Activated CD4-positive, alpha-beta T cell treated with anti-CD3 and anti-CD28 coated beads, Interleukin-2, amount 50 U/mL, for 1 hour (primary cell): Measurements from ENCODE around the gene GAR1.
"Not testable (repeated sequence)": the region's sequence is repeated elsewhere in the genome, so short reads cannot be mapped to it uniquely, and the experiment has no call there.

Source experiments
- DNase-seq: peaks from one replicate; pipeline ENCODE4 v3.0.0-alpha.2; 2020

GAR1 gene

DNA sequence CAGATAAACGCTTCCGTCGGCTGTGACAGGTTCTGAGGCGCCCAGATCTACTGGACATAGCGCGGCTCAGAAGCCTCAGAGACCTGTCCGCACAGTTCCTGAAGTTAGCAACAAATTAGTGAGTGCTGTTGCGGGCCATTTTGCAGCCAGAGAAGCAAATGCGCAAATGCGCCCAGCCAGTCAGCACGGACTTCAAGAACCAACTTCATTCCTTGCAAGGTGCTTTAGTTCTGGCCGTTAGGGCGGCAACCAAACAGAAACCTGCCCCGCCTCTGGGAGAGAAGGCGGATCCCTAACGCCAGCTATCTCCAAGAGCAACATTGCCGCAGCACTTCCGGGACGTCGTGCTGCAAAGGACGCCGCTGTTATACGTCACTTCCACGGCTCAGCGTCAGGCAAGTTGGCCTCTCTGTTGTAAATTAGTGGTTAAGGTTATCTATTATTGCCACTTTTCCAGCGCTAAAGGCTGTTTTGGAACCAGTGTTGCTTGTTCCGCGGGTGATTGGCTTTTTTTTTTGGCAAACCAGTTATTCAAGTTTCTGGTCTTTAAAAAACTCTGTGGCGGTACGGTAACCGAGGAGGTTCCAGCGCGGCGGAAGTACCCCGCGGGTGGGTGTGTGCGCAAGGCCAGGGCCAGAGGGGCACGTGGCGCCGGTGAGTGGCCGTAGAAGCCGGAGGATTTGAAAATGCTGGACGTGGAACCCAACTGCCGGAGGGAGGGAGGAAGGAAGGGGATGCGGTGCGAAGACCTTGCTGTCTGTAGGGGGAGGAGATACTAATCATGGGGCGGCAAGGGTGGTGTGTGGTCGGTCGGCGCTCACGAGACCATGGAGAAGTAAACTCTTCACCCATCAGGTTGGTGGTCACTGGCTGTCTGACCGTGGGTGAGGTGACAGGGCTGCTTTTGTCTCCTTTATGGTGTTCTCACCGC, at the start of gene GAR1:
GAR1 (plus strand) TSS at position 612 of the 931 bp plus-strand sequence. CDS start 403 bp downstream, outside the sequence.
- DNase-seq = peak; percentile 81

DNA sequence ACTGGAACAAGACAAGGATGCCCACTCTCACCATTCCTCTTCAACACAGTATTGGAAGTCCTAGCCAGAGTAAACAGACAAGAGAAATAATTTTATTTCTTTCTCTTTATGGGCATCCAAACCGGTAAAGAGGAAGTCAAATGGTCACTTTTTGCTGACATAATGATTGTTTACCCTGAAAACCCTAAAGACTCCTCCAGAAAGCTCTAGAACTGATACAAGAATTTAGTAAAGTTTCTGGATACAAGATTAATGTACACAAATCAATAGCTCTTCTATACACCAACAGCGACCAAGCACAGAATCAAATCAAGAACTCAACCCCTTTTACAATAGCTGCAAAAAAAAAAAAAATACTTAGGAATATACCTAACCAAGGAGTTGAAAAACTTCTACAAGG, 33.5 kb upstream of the GAR1 start:
- not testable (repeated sequence) for DNase-seq

DNA sequence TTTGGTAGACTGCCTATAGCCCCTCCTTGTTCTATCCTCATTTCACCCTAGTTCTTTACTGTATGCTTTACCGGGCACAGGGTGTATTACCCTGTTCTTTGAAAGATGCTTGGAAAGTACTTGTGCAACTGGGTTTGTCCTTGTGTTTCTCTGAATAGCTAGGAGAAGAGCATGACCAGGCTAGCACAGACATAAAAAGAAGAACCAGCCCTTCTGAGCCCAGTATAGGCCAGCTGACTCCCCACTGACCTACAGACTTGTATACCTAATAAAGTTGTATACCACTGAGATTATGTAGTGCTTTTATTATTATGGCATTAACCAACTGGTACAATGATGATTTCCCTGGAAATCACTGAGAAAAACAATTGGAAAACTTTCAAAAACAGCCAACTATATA, 28.7 kb upstream of the GAR1 start:
- DNase-seq = no peak

- DNase-seq = no peak
Measured at GRCh38 chr4:109787807-109788206, 27.8 kb upstream of the GAR1 start.

GRCh38 chr4:109795059-109795458, 20.5 kb upstream of the GAR1 start:
- DNase-seq = no peak

GRCh38 chr4:109798866-109799265, 16.7 kb upstream of the GAR1 start:
- DNase-seq = no peak

DNA sequence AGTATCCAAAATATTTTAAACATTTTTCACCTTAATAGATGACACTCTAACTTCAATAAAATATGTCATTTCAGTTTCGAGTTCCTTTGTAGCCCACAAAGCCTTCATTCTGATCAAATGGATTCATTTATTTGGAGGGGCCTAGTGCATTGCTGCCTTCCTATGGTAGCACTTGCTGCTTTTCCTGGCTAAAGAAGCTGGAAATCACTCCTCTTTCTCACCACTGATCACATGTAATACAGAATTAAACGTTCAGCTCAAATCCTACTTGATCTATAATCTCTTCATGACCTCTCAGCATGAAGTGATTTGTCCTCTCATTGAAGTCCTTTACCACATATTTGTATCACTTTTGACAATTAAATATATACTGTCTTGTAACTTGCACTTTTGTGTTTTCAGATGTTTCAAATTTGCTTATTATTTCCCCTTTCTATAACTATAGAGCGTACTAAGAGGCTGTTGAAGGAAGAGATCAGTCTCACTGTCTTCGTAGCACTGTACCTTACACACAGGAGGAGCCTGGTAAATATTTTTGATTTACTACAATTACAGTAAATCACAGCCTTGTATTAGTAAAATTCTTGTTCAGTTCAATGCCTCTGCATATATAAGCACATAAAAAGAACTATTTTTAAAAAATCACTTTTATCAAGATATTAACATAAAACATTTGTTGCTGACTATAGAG, 14.3 kb upstream of the GAR1 start:
- DNase-seq = no peak

DNA sequence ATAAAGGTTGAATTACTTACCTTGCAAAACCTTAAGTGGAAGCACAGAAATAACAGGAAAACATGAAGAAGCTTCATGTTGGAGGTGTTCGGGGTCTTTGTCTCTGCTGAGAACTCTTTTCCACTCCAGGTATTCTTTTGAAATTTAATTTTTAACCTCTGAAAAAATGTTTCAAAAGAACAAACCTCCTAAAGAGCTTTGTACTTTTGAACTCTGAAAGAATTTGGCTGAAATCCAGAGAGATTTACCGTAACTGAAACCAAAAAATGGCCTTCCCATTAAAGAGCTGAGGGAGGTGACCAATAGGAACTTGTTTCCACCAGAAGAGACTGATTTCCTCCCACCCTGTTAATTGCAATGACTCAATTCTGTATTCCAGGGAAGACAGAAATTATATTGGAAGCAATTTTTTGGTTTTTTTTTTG, 13.7 kb upstream of the GAR1 start, which contains the start of gene CFI:
CFI (minus strand) TSS at position 105 of the 425 bp plus-strand sequence; CDS start at position 77, 28 bp downstream.
- DNase-seq = no peak

DNA sequence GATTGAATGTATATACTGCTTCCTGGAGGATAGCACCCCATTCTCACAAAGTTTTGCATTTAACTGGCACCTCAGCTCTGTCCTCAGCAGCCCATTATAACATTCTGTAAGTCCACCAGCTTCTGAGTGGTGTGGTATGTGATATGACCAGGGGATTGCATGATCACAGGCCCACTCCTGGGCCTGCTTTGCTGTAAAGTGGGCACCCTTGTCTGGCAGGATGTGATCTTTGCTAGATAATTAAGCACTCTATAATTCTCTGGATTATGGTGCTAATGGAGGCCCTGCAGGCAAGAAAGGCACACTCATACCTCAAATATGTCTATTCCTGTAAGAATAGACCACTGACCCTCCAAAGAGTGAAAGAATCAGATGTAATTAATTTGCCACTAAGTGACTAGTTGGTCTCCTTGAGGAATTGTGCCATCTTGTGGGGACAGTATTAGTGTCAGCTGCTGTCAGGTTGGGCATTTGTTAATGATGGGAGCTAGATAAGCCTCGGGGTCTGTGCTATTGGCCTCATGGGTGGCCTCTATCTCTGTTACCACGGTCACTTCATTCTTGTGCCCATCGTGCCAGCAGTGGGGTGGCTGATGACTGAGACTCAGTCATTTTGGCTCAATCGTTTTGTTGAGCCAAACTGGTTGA, 11.5 kb upstream of the GAR1 start:
- no peak for DNase-seq

DNA sequence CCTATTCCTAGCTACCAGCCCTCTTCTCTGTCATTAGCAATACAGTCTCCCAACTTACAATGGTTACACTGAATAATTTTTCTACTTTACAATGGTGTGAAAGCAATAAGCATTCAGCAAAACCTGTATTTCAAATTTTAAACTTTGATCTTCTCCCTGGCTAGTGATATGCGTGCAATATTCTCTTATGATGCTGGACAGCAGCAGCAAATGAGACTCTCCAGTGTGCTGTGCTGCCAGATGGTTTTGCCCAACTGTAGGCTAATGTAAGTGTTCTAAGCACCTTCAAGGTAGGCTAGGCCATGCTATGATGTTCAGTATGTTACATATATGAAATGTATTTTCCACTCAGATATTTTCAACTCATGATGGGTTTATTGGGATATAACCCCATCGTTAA, 5.9 kb upstream of the GAR1 start:
- DNase-seq = no peak

DNA sequence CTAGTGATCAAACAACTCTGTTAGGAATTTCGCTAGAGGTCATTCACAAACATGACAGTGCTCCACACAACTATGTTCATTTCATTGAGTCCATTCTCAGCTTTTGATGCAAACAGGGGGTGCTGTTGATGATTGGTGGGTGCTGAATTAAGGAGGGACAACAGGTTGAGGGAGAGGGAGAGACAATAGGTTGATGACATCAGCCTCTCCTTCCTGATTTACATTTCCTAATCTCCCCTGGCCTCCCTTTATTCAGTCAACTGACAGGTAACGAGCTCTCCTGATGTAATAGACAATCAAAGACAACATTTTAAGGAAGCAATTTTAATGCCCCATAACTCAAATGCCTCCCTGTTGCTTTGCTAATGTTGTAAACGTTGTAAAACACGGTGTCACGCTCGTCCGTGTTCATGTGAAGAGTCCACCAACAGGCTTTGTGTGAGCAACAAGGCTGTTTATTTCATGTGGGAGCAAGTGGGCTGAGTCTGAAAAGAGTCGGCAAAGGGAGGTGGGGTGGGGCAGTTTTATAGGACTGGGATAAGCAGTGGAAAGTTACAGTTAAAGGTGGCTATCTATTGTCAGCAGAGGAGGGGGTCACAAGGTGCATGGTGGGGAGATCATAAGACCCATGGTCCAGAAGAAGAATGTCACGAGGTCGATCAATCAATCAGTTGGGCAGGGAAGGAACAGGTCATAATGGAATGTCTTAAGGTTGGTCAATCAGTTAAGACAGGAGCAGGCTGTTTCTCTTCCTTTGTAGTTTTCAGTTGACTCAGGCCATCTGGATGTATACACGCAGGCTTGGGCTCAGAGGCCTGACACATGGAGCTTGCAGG, 4.8 kb upstream of the GAR1 start:
- DNase-seq = no peak

GRCh38 chr4:109811707-109812106, 3.9 kb upstream of the GAR1 start:
- DNase-seq = no peak

DNA sequence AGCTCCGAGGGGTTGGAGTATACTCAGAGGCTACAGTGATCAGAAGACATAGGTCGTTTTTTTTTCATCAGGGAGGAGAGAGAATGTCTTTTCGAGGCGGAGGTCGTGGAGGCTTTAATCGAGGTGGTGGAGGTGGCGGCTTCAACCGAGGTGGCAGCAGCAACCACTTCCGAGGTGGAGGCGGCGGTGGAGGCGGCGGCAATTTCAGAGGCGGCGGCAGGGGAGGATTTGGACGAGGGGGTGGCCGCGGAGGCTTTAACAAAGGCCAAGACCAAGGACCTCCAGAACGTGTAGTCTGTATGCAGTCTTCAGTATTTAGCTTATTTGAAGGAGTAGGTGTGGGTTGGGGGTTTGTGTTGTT, 500 bp downstream of the GAR1 start:
- DNase-seq = peak; percentile 34

DNA sequence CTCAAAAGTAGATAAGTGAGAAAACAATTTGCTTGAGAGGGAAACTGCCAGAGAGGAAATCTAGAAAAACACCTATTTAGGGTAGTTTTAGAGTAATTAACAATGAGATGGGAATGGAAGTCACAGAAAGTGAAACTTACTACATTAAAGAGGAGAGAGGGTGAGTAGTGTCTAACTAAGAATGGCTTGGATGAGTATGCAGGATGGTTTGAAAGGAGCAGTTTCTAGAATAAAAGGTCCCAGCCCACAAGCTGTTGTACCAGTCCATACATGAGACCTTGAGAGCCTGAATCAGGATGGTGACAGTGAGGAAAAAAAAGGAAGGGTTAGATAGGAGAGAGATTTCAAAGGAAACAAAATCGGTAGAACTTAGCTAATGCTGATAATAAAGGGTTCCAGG, 1.3 kb downstream of the GAR1 start:
- no peak for DNase-seq

DNA sequence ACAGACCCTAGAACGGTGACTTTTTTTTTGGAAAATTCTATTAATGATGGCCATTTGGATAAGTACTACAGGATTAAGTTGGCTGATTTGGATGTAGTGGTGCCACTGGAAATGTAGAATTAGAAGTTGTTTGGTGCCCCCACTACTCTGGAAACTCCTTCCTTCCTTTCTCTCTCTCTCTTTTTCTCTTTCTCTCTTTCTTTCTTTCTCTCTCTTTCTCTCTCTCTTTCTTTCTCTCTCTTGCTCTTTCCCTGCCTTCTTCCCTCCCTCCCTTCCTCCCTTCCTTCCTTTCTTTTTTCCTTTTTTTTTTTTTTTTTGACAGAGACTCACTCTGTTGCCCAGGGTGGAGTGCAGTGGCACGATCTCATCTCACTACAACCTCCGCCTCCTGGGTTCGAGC, 2.7 kb downstream of the GAR1 start:
- DNase-seq = no peak

DNA sequence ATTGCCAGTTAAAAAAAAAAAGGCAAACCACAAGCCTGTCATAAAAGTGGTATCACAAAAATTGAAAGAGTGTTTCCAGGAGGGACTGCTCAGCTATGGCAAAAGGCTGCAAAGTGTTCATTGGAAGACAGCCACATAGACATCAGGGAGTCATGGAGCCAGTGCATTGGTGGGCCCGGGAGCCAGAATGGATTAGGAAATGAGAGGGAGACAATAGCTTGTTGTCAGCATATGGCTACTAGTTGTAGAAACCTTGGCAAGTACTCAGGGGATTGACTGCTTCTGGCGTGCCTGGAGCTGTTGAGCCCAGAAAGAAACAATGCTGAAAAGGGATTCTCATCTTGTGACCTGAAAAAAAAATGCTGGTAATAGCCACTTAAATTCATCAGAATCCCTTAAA, 5.0 kb downstream of the GAR1 start:
- DNase-seq = no peak

- no peak for DNase-seq
Measured at GRCh38 chr4:109821185-109821584, 5.6 kb downstream of the GAR1 start.

DNA sequence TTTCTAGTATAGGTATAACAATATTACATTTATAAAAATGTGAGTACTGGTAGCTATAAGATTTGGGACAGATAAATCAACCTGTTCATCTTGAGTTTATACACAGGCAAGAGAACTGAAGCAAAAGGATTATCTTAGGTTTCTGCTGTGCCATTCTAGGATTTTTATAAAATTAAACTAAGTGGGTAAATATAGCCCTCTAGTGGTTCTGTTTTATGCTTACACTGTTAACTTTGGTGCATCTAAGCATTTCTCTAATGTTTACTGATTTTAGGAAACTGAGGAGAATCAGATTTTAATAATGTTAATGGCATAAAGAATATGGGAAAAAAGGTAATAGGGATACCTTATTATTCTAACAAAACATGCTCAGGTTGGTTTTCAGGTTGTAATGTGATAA, 11.2 kb downstream of the GAR1 start:
- DNase-seq = no peak

- no peak for DNase-seq
Measured at GRCh38 chr4:109827672-109828071, 12.1 kb downstream of the GAR1 start, which contains the start of gene RRH. Gene RRH (plus strand): TSS chr4:109827972. CDS start chr4:109828028, 56 bp downstream.

DNA sequence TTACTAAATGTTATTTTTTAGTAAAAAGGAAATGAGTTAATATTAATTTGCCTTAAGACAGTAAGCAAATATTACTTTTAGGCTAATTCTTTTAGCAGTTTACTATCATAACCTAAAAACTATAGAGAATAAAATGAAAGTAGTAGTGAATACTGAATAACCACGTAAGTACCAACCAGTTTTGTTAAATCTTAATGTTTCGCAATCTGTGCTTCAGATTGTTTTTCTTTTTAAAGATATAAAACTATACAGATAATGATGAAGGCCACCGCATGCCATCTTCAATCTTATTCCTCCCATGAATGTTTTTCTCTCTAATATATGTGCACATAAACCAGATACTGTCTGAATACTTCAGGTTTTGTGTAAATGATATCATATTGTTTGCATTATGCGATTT, 18.2 kb downstream of the GAR1 start:
- no peak for DNase-seq

- no peak for DNase-seq
Measured at GRCh38 chr4:109836985-109837384, 21.4 kb downstream of the GAR1 start.

GRCh38 chr4:109846395-109847098, 31.0 kb downstream of the GAR1 start:
- DNase-seq = no peak
